DOHH2 (cell line): ENCODE measurements around the gene MGAT4B.
"Not testable (repeated sequence)": the region's sequence is repeated elsewhere in the genome, so short reads cannot be mapped to it uniquely, and the experiment has no call there.

Experiments used
- H3F3A ChIP-seq: fragments of 200-600 bp; sonication (generic), shearing (Covaris generic); 2 replicates; pipeline ENCODE4 v1.6.0; 2016; ENCODE audit warnings: antibody characterized with exemption, mild to moderate bottlenecking; ENCODE audit not compliant: control insufficient read depth, insufficient read depth
- H3K27ac ChIP-seq: fragments of 200-600 bp; sonication (generic); 2 replicates; pipeline ENCODE4 v1.5.1; 2014; ENCODE audit warnings: low read depth, mild to moderate bottlenecking, low read length, moderate library complexity
- H3K27me3 ChIP-seq: fragments of 200-600 bp; sonication (generic); 2 replicates; pipeline ENCODE4 v1.6.1; 2014; ENCODE audit warnings: mild to moderate bottlenecking, low read length, mixed read lengths; ENCODE audit not compliant: control insufficient read depth
- H3K36me3 ChIP-seq: fragments of 200-600 bp; sonication (generic); 2 replicates; pipeline ENCODE4 v1.6.1; 2014; ENCODE audit warnings: mild to moderate bottlenecking, low read length, moderate library complexity, mixed read lengths; ENCODE audit not compliant: control insufficient read depth
- H3K4me1 ChIP-seq: fragments of 200-600 bp; sonication (generic); 2 replicates; pipeline ENCODE4 v1.6.1; 2014; ENCODE audit warnings: mild to moderate bottlenecking, low read length, mixed read lengths; ENCODE audit not compliant: control insufficient read depth
- H3K4me2 ChIP-seq: fragments of 200-600 bp; sonication (generic); 2 replicates; pipeline ENCODE4 v1.6.0; 2014; ENCODE audit warnings: mild to moderate bottlenecking, low read length, moderate library complexity
- H3K4me3 ChIP-seq: fragments of 200-600 bp; sonication (generic); 2 replicates; pipeline ENCODE4 v1.5.1; 2014; ENCODE audit warnings: mild to moderate bottlenecking, low read length, mixed read lengths
- H3K79me2 ChIP-seq: fragments of 200-600 bp; sonication (generic); 2 replicates; pipeline ENCODE4 v1.6.1; 2014; ENCODE audit warnings: mild to moderate bottlenecking, low read length, mixed read lengths; ENCODE audit not compliant: control insufficient read depth
- H3K9me2 ChIP-seq: fragments of 200-600 bp; sonication (generic); replicated peaks from 2 replicates; pipeline ENCODE4 v1.6.1; 2014; ENCODE audit warnings: mild to moderate bottlenecking, low read length, mixed read lengths; ENCODE audit not compliant: control insufficient read depth
- H3K9me3 ChIP-seq: fragments of 200-600 bp; sonication (generic); 2 replicates; pipeline ENCODE4 v1.6.1; 2014; ENCODE audit warnings: antibody characterized with exemption, low read length, mixed read lengths; ENCODE audit not compliant: control insufficient read depth, insufficient read depth
- H4K20me1 ChIP-seq: fragments of 200-600 bp; sonication (generic); 2 replicates; pipeline ENCODE4 v1.6.0; 2014; ENCODE audit warnings: low read depth, mild to moderate bottlenecking, antibody characterized with exemption, low read length, moderate library complexity; ENCODE audit not compliant: control insufficient read depth, insufficient read depth
- EZH2phosphoT487 ChIP-seq: fragments of 200-600 bp; sonication (generic); IDR thresholded peaks from 2 replicates; pipeline ENCODE4 v1.6.1; 2017; ENCODE audit warnings: borderline replicate concordance, mild to moderate bottlenecking, antibody characterized with exemption, low read length, moderate library complexity, mixed read lengths
- TF ChIP-seq, protein P1 (sequence below): fragments of 200-600 bp; sonication (generic); IDR thresholded peaks from one replicate; pipeline ENCODE4 v1.5.1; 2014; ENCODE audit warnings: antibody characterized with exemption, mild to moderate bottlenecking, low read depth, low read length; ENCODE audit not compliant: poor library complexity, severe bottlenecking

MGAT4B gene

DNA sequence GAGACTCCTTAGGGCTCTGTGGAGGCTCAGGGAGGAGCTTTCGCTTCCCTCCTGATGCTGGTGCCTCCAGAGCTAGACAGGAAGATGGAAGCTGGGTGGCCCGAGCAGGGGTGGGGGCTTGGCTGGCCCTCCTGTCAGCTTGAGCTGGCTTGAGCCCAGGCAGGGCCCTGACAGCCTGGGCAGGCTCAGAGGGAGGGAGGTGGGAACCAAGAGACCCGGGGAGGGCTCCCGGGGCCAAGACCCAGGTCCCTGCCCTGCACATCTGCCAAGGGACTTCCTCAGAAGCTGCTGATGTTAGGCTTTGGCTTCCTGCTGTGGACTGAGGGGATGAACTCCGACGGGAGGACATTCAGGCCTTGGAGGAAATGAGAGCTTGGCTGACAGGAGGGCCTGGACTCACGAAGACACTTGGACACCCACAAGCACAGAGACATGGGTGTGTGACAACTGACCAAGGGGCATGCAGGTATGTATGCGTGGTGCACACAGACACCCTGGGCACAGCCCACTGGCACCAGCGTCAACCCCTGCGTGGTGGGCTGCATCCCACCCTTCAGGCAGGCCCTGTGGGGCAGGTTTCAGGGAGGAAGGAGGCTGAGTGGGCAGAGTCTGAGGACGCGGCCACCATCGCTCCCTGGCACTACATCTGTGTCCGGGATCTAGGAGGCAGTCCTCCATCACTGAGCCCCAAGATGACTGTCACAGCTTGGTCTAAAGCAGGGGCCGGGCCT, 14.6 kb downstream of the MGAT4B start:
- Histone ChIP-seq H3K79me2 (no peaks in the 10 kb centered on the region), H3K4me1 (peaks cover 23% of the 10 kb centered on the region), H3K4me2 (no peak overlapping the region), H3K4me3 (no peak overlapping the region), H3K9me3 (no peaks in the 10 kb centered on the region), H3K27ac (no peak overlapping the region), H3F3A (no peaks in the 10 kb centered on the region; the same call in 1 of the 2 replicates), H4K20me1 (no peaks in the 10 kb centered on the region), H3K36me3 (no peaks in the 10 kb centered on the region), H3K9me2 (no peaks in the 10 kb centered on the region), H3K27me3 (no peaks in the 10 kb centered on the region)
- no peak for TF ChIP-seq EZH2phosphoT487
- TF ChIP-seq, protein P1, sequence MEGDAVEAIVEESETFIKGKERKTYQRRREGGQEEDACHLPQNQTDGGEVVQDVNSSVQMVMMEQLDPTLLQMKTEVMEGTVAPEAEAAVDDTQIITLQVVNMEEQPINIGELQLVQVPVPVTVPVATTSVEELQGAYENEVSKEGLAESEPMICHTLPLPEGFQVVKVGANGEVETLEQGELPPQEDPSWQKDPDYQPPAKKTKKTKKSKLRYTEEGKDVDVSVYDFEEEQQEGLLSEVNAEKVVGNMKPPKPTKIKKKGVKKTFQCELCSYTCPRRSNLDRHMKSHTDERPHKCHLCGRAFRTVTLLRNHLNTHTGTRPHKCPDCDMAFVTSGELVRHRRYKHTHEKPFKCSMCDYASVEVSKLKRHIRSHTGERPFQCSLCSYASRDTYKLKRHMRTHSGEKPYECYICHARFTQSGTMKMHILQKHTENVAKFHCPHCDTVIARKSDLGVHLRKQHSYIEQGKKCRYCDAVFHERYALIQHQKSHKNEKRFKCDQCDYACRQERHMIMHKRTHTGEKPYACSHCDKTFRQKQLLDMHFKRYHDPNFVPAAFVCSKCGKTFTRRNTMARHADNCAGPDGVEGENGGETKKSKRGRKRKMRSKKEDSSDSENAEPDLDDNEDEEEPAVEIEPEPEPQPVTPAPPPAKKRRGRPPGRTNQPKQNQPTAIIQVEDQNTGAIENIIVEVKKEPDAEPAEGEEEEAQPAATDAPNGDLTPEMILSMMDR = no peak

DNA sequence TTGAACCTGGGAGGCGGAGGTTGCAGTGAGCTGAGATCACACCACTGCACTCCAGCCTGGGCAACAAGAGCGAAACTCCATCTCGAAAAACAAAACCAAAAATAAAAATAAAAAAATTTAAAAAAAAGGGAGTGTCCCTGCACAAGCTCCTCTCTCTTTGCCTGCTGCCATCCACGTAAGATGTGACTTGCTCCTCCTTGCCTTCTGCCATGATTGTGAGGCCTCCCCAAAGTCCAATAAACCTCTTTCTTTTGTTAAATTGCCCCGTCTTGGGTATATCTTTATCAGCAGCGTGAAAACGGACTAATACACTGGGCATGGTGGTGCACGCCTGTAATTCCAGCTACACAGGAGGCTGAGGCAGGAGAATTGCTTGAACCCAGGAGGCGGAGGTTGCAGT, 17.4 kb downstream of the MGAT4B start:
- not testable (repeated sequence) for H4K20me1 ChIP-seq, H3K79me2 ChIP-seq, H3K9me2 ChIP-seq, H3F3A ChIP-seq, H3K9me3 ChIP-seq, H3K27ac ChIP-seq, H3K27me3 ChIP-seq, H3K36me3 ChIP-seq, H3K4me2 ChIP-seq, H3K4me1 ChIP-seq, H3K4me3 ChIP-seq

DNA sequence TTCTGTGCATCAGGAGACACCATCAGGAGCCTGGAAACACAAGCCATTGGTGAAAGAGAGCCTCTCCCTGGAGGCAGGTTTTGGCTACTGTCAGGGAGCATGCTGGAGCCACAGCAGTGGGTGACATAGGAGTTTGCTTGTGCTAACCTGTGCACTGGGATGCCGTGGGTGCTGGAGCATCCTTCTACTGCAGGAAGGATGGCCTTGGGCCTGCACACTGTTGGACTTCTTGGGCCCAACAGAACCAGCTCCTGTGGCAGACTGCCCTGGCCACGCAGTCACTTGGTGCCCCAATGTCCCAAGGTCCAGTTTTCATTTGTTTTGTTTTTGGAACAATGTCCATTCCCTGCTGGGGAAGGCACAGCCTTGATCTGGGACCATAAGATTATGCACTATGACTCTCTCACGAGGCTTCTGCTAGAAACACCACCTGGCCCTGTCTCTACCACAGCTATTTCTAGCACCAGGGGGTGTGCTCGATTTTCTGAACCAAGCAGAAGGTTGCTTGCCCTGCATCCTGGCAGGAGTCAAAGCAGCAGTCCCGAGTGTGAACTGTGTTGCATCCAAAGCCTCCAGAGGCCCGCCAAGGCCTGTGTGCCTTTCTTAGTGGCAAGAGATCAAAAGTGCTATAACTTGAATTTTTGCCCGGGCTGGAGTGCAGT, 18.3 kb downstream of the MGAT4B start:
- no peak overlapping the region for H3K4me2 ChIP-seq
- H4K20me1 ChIP-seq = no peaks in the 10 kb centered on the region

More for the DNA sequence above, 18.3 kb downstream of the MGAT4B start:
- no peak overlapping the region for H3K27ac ChIP-seq
- no peaks in the 10 kb centered on the region for H3K27me3 ChIP-seq
- H3K79me2 ChIP-seq = no peaks in the 10 kb centered on the region
- no peaks in the 10 kb centered on the region for H3K4me1 ChIP-seq
- TF ChIP-seq, protein P1 = no peak
- TF ChIP-seq EZH2phosphoT487 = no peak
- H3K4me3 ChIP-seq = no peak overlapping the region
- no peaks in the 10 kb centered on the region for H3K9me2 ChIP-seq
- no peaks in the 10 kb centered on the region for H3K9me3 ChIP-seq
- H3K36me3 ChIP-seq = no peaks in the 10 kb centered on the region
- H3F3A ChIP-seq = no peaks in the 10 kb centered on the region; the same call in 1 of the 2 replicates
